Calu3 (cell line): ENCODE data around the gene C8G. TPM values are rescaled to one million over a fixed set of nuclear protein-coding genes. Genes with fewer than 3 reads are reported as not detected.

Source experiments
- BruUV-seq: library from RNA; stranded (reverse); fragments of 400-500 nt; replicated peaks from 2 replicates; lab custom pipeline; 2021; lab: Mats Ljungman, UMichigan
- CTCF ChIA-PET: fragments of 300-600 bp; sonication (Branson Sonifier 250); formaldehyde crosslinking; loops from one replicate; lab custom pipeline; 2022; ENCODE audit warnings: antibody characterized with exemption; lab: Charles Lee
- DNase-seq: peaks from one replicate; pipeline ENCODE4 v3.0.0; 2022
- H3K27ac Mint-ChIP-seq: one replicate; pipeline ENCODE4 v1.8.0; 2022; ENCODE audit warnings: mixed read lengths; ENCODE audit not compliant: unreplicated experiment
- H3K27me3 Mint-ChIP-seq: one replicate; pipeline ENCODE4 v1.8.0; 2022; ENCODE audit warnings: mixed read lengths; ENCODE audit not compliant: unreplicated experiment
- H3K36me3 Mint-ChIP-seq: one replicate; pipeline ENCODE4 v1.8.0; 2022; ENCODE audit warnings: mild to moderate bottlenecking, moderate library complexity, mixed read lengths; ENCODE audit not compliant: insufficient read depth, unreplicated experiment
- H3K4me1 Mint-ChIP-seq: one replicate; pipeline ENCODE4 v1.8.0; 2022; ENCODE audit warnings: mild to moderate bottlenecking, low read depth, mixed read lengths; ENCODE audit not compliant: unreplicated experiment
- H3K4me3 Mint-ChIP-seq: one replicate; pipeline ENCODE4 v1.8.0; 2022; ENCODE audit warnings: mild to moderate bottlenecking, low read depth, moderate library complexity, mixed read lengths; ENCODE audit not compliant: unreplicated experiment
- H3K9me3 Mint-ChIP-seq: one replicate; pipeline ENCODE4 v1.8.0; 2022; ENCODE audit warnings: low read depth, mixed read lengths; ENCODE audit not compliant: unreplicated experiment
- CTCF ChIP-seq: fragments of 200-600 bp; IDR thresholded peaks from one replicate; pipeline ENCODE4 v1.8.0; 2022; ENCODE audit warnings: antibody characterized with exemption; ENCODE audit not compliant: unreplicated experiment
- intact Hi-C: fragments of 100-400 bp; cut with micrococcal nuclease; formaldehyde crosslinking; loops from one replicate; pipeline ENCODE4 v1.10.0; 2022; ENCODE audit not compliant: unreplicated experiment
- total RNA-seq: library from RNA; stranded (reverse); gene quantifications from 2 replicates; pipeline ENCODE4 v1.2.3, GENCODE V29; 2022

C8G gene
- total RNA-seq, 1 experiment from 2014 or later, result 3.9 TPM

- Mint-ChIP-seq H3K4me3 (no peak overlapping the region), H3K4me1 (no peaks in the 10 kb centered on the region), H3K27me3 (no peaks in the 10 kb centered on the region), H3K36me3 (peaks cover 57% of the 10 kb centered on the region), H3K9me3 (no peaks in the 10 kb centered on the region), H3K27ac (no peak overlapping the region)
- TF ChIP-seq CTCF, result no peak
- intact Hi-C loops, result no loop called here
- CTCF ChIA-PET, result no interaction called here
- DNase-seq, result no peak
- BruUV-seq, result no TSS peak
Observed at GRCh38 chr9:136930014-136930413, 15.0 kb upstream of the C8G start.

GRCh38 chr9:136931611-136932130, 13.4 kb upstream of the C8G start:
- H3K27ac Mint-ChIP-seq, result no peak overlapping the region
- peaks cover 54% of the 10 kb centered on the region for H3K36me3 Mint-ChIP-seq
- CTCF ChIA-PET, result no interaction called here
- BruUV-seq, result no TSS peak
- H3K4me1 Mint-ChIP-seq, result no peaks in the 10 kb centered on the region
- no peak overlapping the region for H3K4me3 Mint-ChIP-seq
- no peaks in the 10 kb centered on the region for H3K9me3 Mint-ChIP-seq
- no peak for DNase-seq
- H3K27me3 Mint-ChIP-seq, result no peaks in the 10 kb centered on the region
- no peak for TF ChIP-seq CTCF
- intact Hi-C loops, result no loop called here

- DNase-seq, result no peak
- H3K9me3 Mint-ChIP-seq, result no peaks in the 10 kb centered on the region
- no TSS peak for BruUV-seq
- no peak overlapping the region for H3K4me3 Mint-ChIP-seq
- peaks cover 4% of the 10 kb centered on the region for H3K4me1 Mint-ChIP-seq
- H3K27ac Mint-ChIP-seq, result no peak overlapping the region
- CTCF ChIA-PET, result no interaction called here
- TF ChIP-seq CTCF, result no peak
- no peaks in the 10 kb centered on the region for H3K27me3 Mint-ChIP-seq
- H3K36me3 Mint-ChIP-seq, result peaks cover 59% of the 10 kb centered on the region
- intact Hi-C loops, result no loop called here
Observed at GRCh38 chr9:136934277-136934676, 10.8 kb upstream of the C8G start.

- no peak for DNase-seq
- Mint-ChIP-seq H3K4me1 (peaks cover 8% of the 10 kb centered on the region), H3K36me3 (peaks cover 57% of the 10 kb centered on the region), H3K27me3 (no peaks in the 10 kb centered on the region), H3K4me3 (no peak overlapping the region), H3K9me3 (no peaks in the 10 kb centered on the region), H3K27ac (no peak overlapping the region)
- CTCF ChIA-PET, result interaction anchor here (0.7 kb wide), 2 partner anchors 17 to 599 kb away, joined by 4 to 9 read pairs; no protein-coding TSS in a partner anchor
- no TSS peak for BruUV-seq
- TF ChIP-seq CTCF, result no peak
- intact Hi-C loops, result no loop called here
Observed at GRCh38 chr9:136935651-136936050, 9.4 kb upstream of the C8G start.
